CD4-positive, alpha-beta T cell (primary cell): Measurements from ENCODE around the gene ATP8B2. TPM values are rescaled to one million over a fixed set of nuclear protein-coding genes. Genes with fewer than 3 reads are reported as not detected.

ENCODE experiments used
- ATAC-seq: fragments of 200-7000 bp; cut with Tn5 transposase; one replicate; pipeline ENCODE4 v1.10.0; 2022; ENCODE audit warnings: mild to moderate bottlenecking; ENCODE audit not compliant: poor library complexity
- CTCF ChIA-PET: fragments of 350-600 bp; sonication (Branson Sonifier 250); formaldehyde crosslinking; loops from one replicate; lab custom pipeline; 2021; ENCODE audit warnings: antibody characterized with exemption, inconsistent platforms; lab: Charles Lee
- POLR2A ChIA-PET: fragments of 350-600 bp; sonication (Branson Sonifier 250); formaldehyde crosslinking; loops from one replicate; lab custom pipeline; 2021; ENCODE audit warnings: antibody characterized with exemption, inconsistent platforms; lab: Charles Lee
- DNase-seq, 14 experiments: peaks; one replicate each; pipeline ENCODE4 v3.0.0-alpha.2; 2013 to 2020; ENCODE audit warnings: mixed read lengths in 2 of 14
- H3K27ac ChIP-seq, 2 donors: one replicate each; pipeline versions ENCODE4 v1.5.1 to v1.7.0; 2013; ENCODE audit warnings: low read length in 2 of 2, low read depth in 1 of 2, mild to moderate bottlenecking in 1 of 2
- H3K27me3 ChIP-seq, 2 experiments: 1 replicate in 1 of 2; 2 replicates in 1 of 2; pipeline versions ENCODE4 v1.6.1 to v1.7.0; 2013; ENCODE audit warnings: low read length in 2 of 2, control low read depth in 1 of 2, mild to moderate bottlenecking in 1 of 2, moderate library complexity in 1 of 2; ENCODE audit not compliant: insufficient read depth in 2 of 2, control insufficient read depth in 1 of 2
- H3K36me3 ChIP-seq: one replicate; pipeline ENCODE4 v1.6.1; 2013; ENCODE audit warnings: low read length, control low read depth; ENCODE audit not compliant: insufficient read depth
- H3K4me1 ChIP-seq: one replicate; pipeline ENCODE4 v1.6.1; 2013; ENCODE audit warnings: low read length, control low read depth; ENCODE audit not compliant: insufficient read depth
- H3K4me3 ChIP-seq: one replicate; pipeline ENCODE4 v1.5.1; 2013; ENCODE audit warnings: mild to moderate bottlenecking, low read length, moderate library complexity
- H3K9me3 ChIP-seq, 2 experiments: 1 replicate in 1 of 2; 2 replicates in 1 of 2; pipeline versions ENCODE4 v1.6.1 to v1.7.0; 2013; ENCODE audit warnings: low read length in 2 of 2, mild to moderate bottlenecking in 2 of 2, control low read depth in 1 of 2, moderate library complexity in 1 of 2; ENCODE audit not compliant: control insufficient read depth in 1 of 2, insufficient read depth in 1 of 2
- H3K27ac Mint-ChIP-seq: one replicate; pipeline ENCODE4 v1.8.0; 2020; ENCODE audit warnings: mixed read lengths
- H3K27me3 Mint-ChIP-seq: one replicate; pipeline ENCODE4 v1.8.0; 2021; ENCODE audit warnings: mixed read lengths
- H3K36me3 Mint-ChIP-seq: one replicate; pipeline ENCODE4 v1.8.0; 2021; ENCODE audit warnings: low read depth, mixed read lengths
- H3K4me1 Mint-ChIP-seq: one replicate; pipeline ENCODE4 v1.8.0; 2021; ENCODE audit warnings: low read depth, mixed read lengths
- H3K4me3 Mint-ChIP-seq: one replicate; pipeline ENCODE4 v1.8.0; 2020; ENCODE audit warnings: mild to moderate bottlenecking, mixed read lengths
- H3K9me3 Mint-ChIP-seq: one replicate; pipeline ENCODE4 v1.8.0; 2020; ENCODE audit warnings: mixed read lengths
- intact Hi-C, 2 experiments: fragments of 100-400 bp; cut with DNase I in 1 of 2; cut with micrococcal nuclease in 1 of 2; formaldehyde crosslinking; loops; one replicate each; pipeline versions ENCODE4 v1.15.1 to v1.9.0; 2023 to 2025; cut with DNase I, micrococcal nuclease
- total RNA-seq, 174 experiments: library from RNA in 2 of 174; stranded (reverse) in 2 of 174; gene quantifications; one replicate each; pipeline ENCODE4 v1.2.3 and lab custom pipeline; 2021 to 2026
- TF ChIP-seq, protein P1 (sequence below): fragments of 200-600 bp; IDR thresholded peaks from one replicate; pipeline ENCODE4 v1.8.0; 2022; ENCODE audit warnings: antibody characterized with exemption, mild to moderate bottlenecking

Gene ATP8B2
- total RNA-seq, 2 experiments from 2014 or later = 72.7 to 80.7 TPM

DNA sequence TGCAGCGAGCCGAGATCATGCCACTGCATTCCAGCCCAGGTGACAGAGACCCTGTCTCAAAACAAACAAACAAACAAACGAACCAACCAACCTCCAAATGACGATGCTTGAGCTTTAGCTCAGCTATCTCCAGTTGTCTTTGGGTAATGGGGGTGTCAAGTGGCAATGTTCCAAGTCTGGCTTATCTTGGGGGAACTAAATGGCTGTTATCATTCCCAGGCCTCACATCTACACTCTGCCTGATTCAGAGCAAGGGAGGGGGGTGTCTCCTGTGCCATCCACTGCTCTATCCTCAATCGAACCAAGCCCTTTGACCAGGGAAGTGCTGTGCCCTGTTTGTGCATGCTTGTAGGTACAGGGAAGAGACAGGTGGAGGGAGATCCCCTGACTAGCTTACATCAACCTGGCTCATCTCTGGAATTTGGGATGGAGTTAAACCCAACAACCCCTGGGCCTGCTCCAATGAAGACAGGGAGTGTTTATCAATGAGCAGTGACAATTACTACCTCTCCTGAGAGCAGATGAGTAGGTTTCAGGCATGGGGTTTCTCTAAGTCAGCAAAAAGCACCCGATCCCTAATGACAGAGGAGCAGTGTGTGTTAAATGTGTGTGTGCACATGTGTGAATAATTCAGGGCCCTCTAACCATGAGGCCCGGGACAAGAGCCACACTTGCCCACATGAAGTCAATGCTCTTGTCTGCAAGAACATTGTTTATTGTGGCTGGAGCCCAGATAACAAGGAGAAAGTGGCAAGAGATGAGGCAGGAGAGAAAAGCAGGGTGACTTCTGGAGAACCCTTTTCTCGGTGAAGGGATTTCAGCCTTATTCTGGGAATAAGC is 59.5 kb downstream of the ATP8B2 start:
- no peak overlapping the region for H3K4me3 ChIP-seq

DNA sequence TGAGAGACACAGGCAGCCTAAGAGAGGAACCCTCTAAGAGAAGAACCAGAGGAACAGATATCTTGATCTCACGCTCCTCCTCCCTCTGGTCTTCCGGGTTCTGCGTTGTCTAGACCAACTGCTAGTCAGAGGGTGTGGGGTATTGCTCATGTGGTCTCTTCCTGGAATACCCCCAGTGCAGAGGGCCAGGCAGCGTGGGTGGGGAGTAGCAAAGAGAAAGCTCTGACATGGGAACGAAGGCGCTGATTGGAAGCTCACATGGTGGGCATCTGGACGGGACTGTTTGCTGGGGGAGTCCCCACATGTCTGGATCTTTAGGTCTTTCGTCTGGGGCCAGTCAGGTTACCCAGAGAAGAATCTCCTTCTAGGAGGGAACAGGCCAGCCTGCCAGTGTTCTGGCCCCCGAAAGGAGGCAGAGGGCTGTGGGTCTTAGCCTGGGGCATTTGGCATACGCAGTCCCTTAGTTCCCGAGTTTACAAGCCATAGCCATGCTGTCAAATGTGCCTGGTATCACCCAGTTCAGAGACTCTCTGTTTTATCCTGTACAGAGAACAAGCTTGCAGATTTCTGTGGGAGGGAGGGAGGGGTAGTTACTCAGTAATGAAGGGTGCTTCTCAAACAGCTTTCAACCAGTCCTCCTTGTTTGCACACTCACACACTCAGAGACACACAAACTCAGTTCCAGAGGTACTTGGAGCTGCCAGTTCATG is 61.5 kb downstream of the ATP8B2 start:
- H3K36me3 ChIP-seq = no peaks in the 10 kb centered on the region
- peak overlapping the region; percentile 86 to 88 for H3K27ac ChIP-seq
- peak; percentile 43 to 93 (median 65) for DNase-seq
- TF ChIP-seq, protein P1, sequence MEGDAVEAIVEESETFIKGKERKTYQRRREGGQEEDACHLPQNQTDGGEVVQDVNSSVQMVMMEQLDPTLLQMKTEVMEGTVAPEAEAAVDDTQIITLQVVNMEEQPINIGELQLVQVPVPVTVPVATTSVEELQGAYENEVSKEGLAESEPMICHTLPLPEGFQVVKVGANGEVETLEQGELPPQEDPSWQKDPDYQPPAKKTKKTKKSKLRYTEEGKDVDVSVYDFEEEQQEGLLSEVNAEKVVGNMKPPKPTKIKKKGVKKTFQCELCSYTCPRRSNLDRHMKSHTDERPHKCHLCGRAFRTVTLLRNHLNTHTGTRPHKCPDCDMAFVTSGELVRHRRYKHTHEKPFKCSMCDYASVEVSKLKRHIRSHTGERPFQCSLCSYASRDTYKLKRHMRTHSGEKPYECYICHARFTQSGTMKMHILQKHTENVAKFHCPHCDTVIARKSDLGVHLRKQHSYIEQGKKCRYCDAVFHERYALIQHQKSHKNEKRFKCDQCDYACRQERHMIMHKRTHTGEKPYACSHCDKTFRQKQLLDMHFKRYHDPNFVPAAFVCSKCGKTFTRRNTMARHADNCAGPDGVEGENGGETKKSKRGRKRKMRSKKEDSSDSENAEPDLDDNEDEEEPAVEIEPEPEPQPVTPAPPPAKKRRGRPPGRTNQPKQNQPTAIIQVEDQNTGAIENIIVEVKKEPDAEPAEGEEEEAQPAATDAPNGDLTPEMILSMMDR = no peak
- H3K4me3 Mint-ChIP-seq = peak overlapping the region; percentile 85
- H3K9me3 Mint-ChIP-seq = no peaks in the 10 kb centered on the region
- intact Hi-C loops = loop anchor here in 1 of 2 experiments (2.0 kb wide), 1 partner anchor 18 kb away; the partner anchor contains the start of gene IL6R
- peaks cover 48% of the 10 kb centered on the region for H3K4me1 ChIP-seq
- H3K4me1 Mint-ChIP-seq = peaks cover 45% of the 10 kb centered on the region
- no peaks in the 10 kb centered on the region for H3K27me3 ChIP-seq
- peak overlapping the region; percentile 27 for H3K4me3 ChIP-seq
- CTCF ChIA-PET = interaction anchor here (1.1 to 2.6 kb wide), 5 partner anchors 12 to 58 kb away, joined by 3 to 7 read pairs (median 6); no protein-coding TSS in a partner anchor
- no peaks in the 10 kb centered on the region for H3K36me3 Mint-ChIP-seq
- H3K27me3 Mint-ChIP-seq = no peaks in the 10 kb centered on the region
- ATAC-seq = peak; percentile 85
- POLR2A ChIA-PET = interaction anchor here (0.9 to 5.1 kb wide), 8 partner anchors 12 to 397 kb away, joined by 3 to 58 read pairs (median 14); partner anchors contain the start of genes IL6R and UBAP2L
- H3K9me3 ChIP-seq = no peaks in the 10 kb centered on the region
- H3K27ac Mint-ChIP-seq = peak overlapping the region; percentile 89

More for the DNA sequence above, 59.5 kb downstream of the ATP8B2 start:
- DNase-seq (no peak), ATAC-seq (no peak)
- Mint-ChIP-seq H3K36me3 (no peaks in the 10 kb centered on the region), H3K4me3 (no peak overlapping the region), H3K4me1 (peaks cover 40% of the 10 kb centered on the region), H3K9me3 (no peaks in the 10 kb centered on the region), H3K27ac (peak overlapping the region; percentile 89), H3K27me3 (no peaks in the 10 kb centered on the region)
- peaks cover 43% of the 10 kb centered on the region for H3K4me1 ChIP-seq
- POLR2A ChIA-PET = interaction anchor here (0.6 to 5.1 kb wide), 15 partner anchors 14 to 1841 kb away, joined by 3 to 58 read pairs (median 4); partner anchors contain the start of genes AQP10, ATP8B2, IL6R and UBAP2L
- CTCF ChIA-PET = interaction anchor here (0.7 to 2.6 kb wide), 3 partner anchors 15 to 50 kb away, joined by 5 to 7 read pairs (median 7); no protein-coding TSS in a partner anchor
- H3K27ac ChIP-seq = peak overlapping the region; percentile 42 to 88
- TF ChIP-seq, protein P1 = no peak
- intact Hi-C loops = loop anchor here in 1 of 2 experiments (1.0 kb wide), 1 partner anchor 42 kb away; no protein-coding TSS in a partner anchor
- no peaks in the 10 kb centered on the region for H3K9me3 ChIP-seq
- no peaks in the 10 kb centered on the region for H3K27me3 ChIP-seq
- H3K36me3 ChIP-seq = no peaks in the 10 kb centered on the region

DNA sequence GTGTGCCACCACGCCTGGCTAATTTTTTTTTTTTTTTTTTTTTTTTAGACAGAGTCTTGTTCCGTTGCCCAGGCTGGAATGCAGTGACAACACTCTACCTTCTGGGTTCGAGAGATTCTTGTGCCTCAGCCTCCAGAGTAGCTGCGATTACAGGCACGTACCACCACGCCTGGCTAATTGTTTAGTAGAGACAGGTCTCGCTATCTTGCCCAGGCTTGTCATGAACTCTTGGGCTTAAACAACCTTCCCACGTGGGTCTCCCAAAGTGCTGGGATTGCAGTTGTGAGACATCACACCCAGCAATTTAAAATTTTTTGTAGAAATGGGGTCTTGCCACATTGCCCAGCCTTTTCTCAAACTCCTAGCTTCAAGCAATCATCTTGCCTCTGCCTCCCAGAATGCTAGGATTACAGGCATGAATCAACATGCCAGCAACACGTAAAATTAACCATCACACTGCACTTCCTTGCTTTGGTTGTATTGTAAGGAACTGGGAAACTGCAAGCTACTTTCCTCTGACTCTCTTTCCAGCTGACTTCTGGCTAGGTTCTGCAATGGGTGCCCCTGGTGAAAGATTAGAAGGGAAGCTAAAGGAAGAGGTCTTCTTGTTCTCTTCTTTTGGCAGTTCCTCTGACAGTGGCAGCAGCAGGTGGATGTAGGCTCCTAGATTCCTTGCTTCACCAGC is 65.9 kb downstream of the ATP8B2 start:
- Histone ChIP-seq H3K9me3 (no peaks in the 10 kb centered on the region), H3K27ac (no peak overlapping the region)
- CTCF ChIA-PET = interaction anchor here (0.7 kb wide), 1 partner anchor 30 kb away, joined by 4 read pairs; no protein-coding TSS in a partner anchor

More for the DNA sequence above, 65.9 kb downstream of the ATP8B2 start:
- H3K27me3 Mint-ChIP-seq = no peaks in the 10 kb centered on the region
- H3K27ac Mint-ChIP-seq = no peak overlapping the region
- H3K36me3 Mint-ChIP-seq = no peaks in the 10 kb centered on the region
- no peak for ATAC-seq
- H3K4me1 Mint-ChIP-seq = peaks cover 25% of the 10 kb centered on the region
- Histone ChIP-seq H3K27me3 (no peaks in the 10 kb centered on the region), H3K4me3 (no peak overlapping the region), H3K4me1 (peaks cover 27% of the 10 kb centered on the region), H3K36me3 (no peaks in the 10 kb centered on the region)
- no peaks in the 10 kb centered on the region for H3K9me3 Mint-ChIP-seq
- intact Hi-C loops = no loop called here
- H3K4me3 Mint-ChIP-seq = no peak overlapping the region
- no peak for DNase-seq
- TF ChIP-seq, protein P1 = no peak
- POLR2A ChIA-PET = no interaction called here
